HEK293 (cell line): ENCODE results near the gene EEF2KMT.
A peak's percentile ranks its signal among the peaks of the same experiment; 100 is the strongest.

Source experiments
- CTCF ChIP-seq: fragments of 450-650 bp; formaldehyde crosslinking; IDR thresholded peaks from 2 replicates; pipeline ENCODE4 v1.5.1; 2016; ENCODE audit warnings: missing biosample characterization, missing genetic modification characterization
- GLI4 ChIP-seq: fragments of 450-650 bp; formaldehyde crosslinking; IDR thresholded peaks from 2 replicates; pipeline ENCODE4 v1.5.1; 2016; ENCODE audit warnings: missing biosample characterization, missing genetic modification characterization
- HOXD13 ChIP-seq: sonication (generic); formaldehyde crosslinking; IDR thresholded peaks from 2 replicates; pipeline ENCODE4 v1.8.0; 2022; ENCODE audit warnings: missing genetic modification reagents, borderline replicate concordance
- KLF10 ChIP-seq: fragments of 450-650 bp; IDR thresholded peaks from 2 replicates; pipeline ENCODE4 v1.5.1; 2018; ENCODE audit warnings: missing biosample characterization, mild to moderate bottlenecking, missing genetic modification characterization
- KLF16 ChIP-seq: fragments of 450-650 bp; formaldehyde crosslinking; IDR thresholded peaks from 2 replicates; pipeline ENCODE4 v1.5.1; 2017; ENCODE audit warnings: missing biosample characterization, missing genetic modification characterization
- KLF9 ChIP-seq: fragments of 450-650 bp; formaldehyde crosslinking; IDR thresholded peaks from 2 replicates; pipeline ENCODE4 v1.5.1; 2016; ENCODE audit warnings: missing biosample characterization, missing genetic modification characterization, low read depth
- MEIS1 ChIP-seq: sonication (generic); formaldehyde crosslinking; IDR thresholded peaks from 2 replicates; pipeline ENCODE4 v1.8.1; 2022; ENCODE audit warnings: missing genetic modification reagents, mild to moderate bottlenecking, borderline replicate concordance
- MZF1 ChIP-seq: fragments of 450-650 bp; formaldehyde crosslinking; IDR thresholded peaks from 2 replicates; pipeline ENCODE4 v1.5.1; 2017; ENCODE audit warnings: missing biosample characterization, missing genetic modification characterization, borderline replicate concordance
- SCRT1 ChIP-seq: fragments of 450-650 bp; formaldehyde crosslinking; IDR thresholded peaks from 2 replicates; pipeline ENCODE4 v1.5.1; 2016; ENCODE audit warnings: missing biosample characterization, missing genetic modification characterization, borderline replicate concordance
- YY1 ChIP-seq: fragments of 450-650 bp; formaldehyde crosslinking; IDR thresholded peaks from 2 replicates; pipeline ENCODE4 v1.5.1; 2018; ENCODE audit warnings: missing biosample characterization, missing genetic modification characterization
- ZBTB48 ChIP-seq: fragments of 450-650 bp; formaldehyde crosslinking; IDR thresholded peaks from 2 replicates; pipeline ENCODE4 v1.5.1; 2016; ENCODE audit warnings: missing biosample characterization, missing genetic modification characterization
- ZIC2 ChIP-seq: fragments of 450-650 bp; formaldehyde crosslinking; IDR thresholded peaks from 2 replicates; pipeline ENCODE4 v1.5.1; 2016; ENCODE audit warnings: missing biosample characterization, missing genetic modification characterization
- ZNF146 ChIP-seq: fragments of 450-650 bp; formaldehyde crosslinking; IDR thresholded peaks from 2 replicates; pipeline ENCODE4 v1.5.1; 2016; ENCODE audit warnings: missing biosample characterization, missing genetic modification characterization
- ZNF155 ChIP-seq: fragments of 450-650 bp; formaldehyde crosslinking; IDR thresholded peaks from 2 replicates; pipeline ENCODE4 v1.5.1; 2016; ENCODE audit warnings: missing biosample characterization, missing genetic modification characterization
- ZNF16 ChIP-seq: fragments of 450-650 bp; formaldehyde crosslinking; IDR thresholded peaks from 2 replicates; pipeline ENCODE4 v1.5.1; 2016; ENCODE audit warnings: low read depth, missing biosample characterization, missing genetic modification characterization
- ZNF174 ChIP-seq: fragments of 450-650 bp; formaldehyde crosslinking; IDR thresholded peaks from 2 replicates; pipeline ENCODE4 v1.5.0; 2017; ENCODE audit warnings: missing biosample characterization, mild to moderate bottlenecking, missing genetic modification characterization
- ZNF175 ChIP-seq: fragments of 450-650 bp; formaldehyde crosslinking; IDR thresholded peaks from 2 replicates; pipeline ENCODE4 v1.5.1; 2016; ENCODE audit warnings: missing biosample characterization, missing genetic modification characterization
- ZNF184 ChIP-seq: fragments of 450-650 bp; IDR thresholded peaks from 2 replicates; pipeline ENCODE4 v1.5.1; 2018; ENCODE audit warnings: missing biosample characterization, mild to moderate bottlenecking, missing genetic modification characterization
- ZNF24 ChIP-seq: fragments of 450-650 bp; formaldehyde crosslinking; IDR thresholded peaks from 2 replicates; pipeline ENCODE4 v1.5.1; 2016; ENCODE audit warnings: missing biosample characterization, missing genetic modification characterization
- ZNF341 ChIP-seq: fragments of 450-650 bp; formaldehyde crosslinking; IDR thresholded peaks from 2 replicates; pipeline ENCODE4; 2016; ENCODE audit warnings: low read depth, missing biosample characterization, missing genetic modification characterization
- ZNF416 ChIP-seq: fragments of 450-650 bp; formaldehyde crosslinking; IDR thresholded peaks from 2 replicates; pipeline ENCODE4 v1.5.1; 2016; ENCODE audit warnings: missing biosample characterization, missing genetic modification characterization
- ZNF423 ChIP-seq: fragments of 450-650 bp; formaldehyde crosslinking; IDR thresholded peaks from 2 replicates; pipeline ENCODE4 v1.5.1; 2016; ENCODE audit warnings: missing biosample characterization, missing genetic modification characterization
- ZNF501 ChIP-seq: fragments of 450-650 bp; formaldehyde crosslinking; IDR thresholded peaks from 2 replicates; pipeline ENCODE4 v1.5.1; 2016; ENCODE audit warnings: missing biosample characterization, missing genetic modification characterization
- ZNF580 ChIP-seq: fragments of 450-650 bp; formaldehyde crosslinking; IDR thresholded peaks from 2 replicates; pipeline ENCODE4 v1.5.1; 2016; ENCODE audit warnings: missing biosample characterization, missing genetic modification characterization
- ZNF654 ChIP-seq: fragments of 450-650 bp; formaldehyde crosslinking; IDR thresholded peaks from 2 replicates; pipeline ENCODE4 v1.5.1; 2016; ENCODE audit warnings: low read depth, missing biosample characterization, missing genetic modification characterization
- ZNF660 ChIP-seq: fragments of 450-650 bp; IDR thresholded peaks from 2 replicates; pipeline ENCODE4 v1.5.1; 2018; ENCODE audit warnings: missing biosample characterization, mild to moderate bottlenecking, missing genetic modification characterization
- ZNF776 ChIP-seq: fragments of 450-650 bp; formaldehyde crosslinking; IDR thresholded peaks from 2 replicates; pipeline ENCODE4 v1.5.0; 2017; ENCODE audit warnings: missing biosample characterization, missing genetic modification characterization, borderline replicate concordance
- ZNF785 ChIP-seq: fragments of 450-650 bp; formaldehyde crosslinking; IDR thresholded peaks from 2 replicates; pipeline ENCODE4 v1.5.1; 2016; ENCODE audit warnings: missing biosample characterization, missing genetic modification characterization
- ZNF830 ChIP-seq: fragments of 450-650 bp; IDR thresholded peaks from 2 replicates; pipeline ENCODE4 v1.5.0; 2018; ENCODE audit warnings: missing biosample characterization, missing genetic modification characterization, low read depth, mild to moderate bottlenecking, moderate library complexity
- ZNF837 ChIP-seq: fragments of 450-650 bp; formaldehyde crosslinking; IDR thresholded peaks from 2 replicates; pipeline ENCODE4 v1.5.1; 2016; ENCODE audit warnings: missing biosample characterization, missing genetic modification characterization
- ZSCAN23 ChIP-seq: fragments of 450-650 bp; formaldehyde crosslinking; IDR thresholded peaks from 2 replicates; pipeline ENCODE4 v1.5.1; 2016; ENCODE audit warnings: missing biosample characterization, missing genetic modification characterization
- ZSCAN30 ChIP-seq: fragments of 450-650 bp; IDR thresholded peaks from 2 replicates; pipeline ENCODE4 v1.5.1; 2018; ENCODE audit warnings: missing biosample characterization, mild to moderate bottlenecking, missing genetic modification characterization, moderate library complexity
- TF ChIP-seq, protein P1 (sequence below): fragments of 450-650 bp; formaldehyde crosslinking; IDR thresholded peaks from 2 replicates; pipeline ENCODE4 v1.5.1; 2016; ENCODE audit warnings: missing biosample characterization, missing genetic modification characterization
- TF ChIP-seq, protein P2 (sequence below): fragments of 450-650 bp; formaldehyde crosslinking; IDR thresholded peaks from 2 replicates; pipeline ENCODE4 v1.5.1; 2016; ENCODE audit warnings: missing biosample characterization, missing genetic modification characterization
- TF ChIP-seq, protein P3 (sequence below): fragments of 450-650 bp; formaldehyde crosslinking; IDR thresholded peaks from 2 replicates; pipeline ENCODE4 v1.5.1; 2016; ENCODE audit warnings: missing biosample characterization, missing genetic modification characterization

EEF2KMT gene

DNA sequence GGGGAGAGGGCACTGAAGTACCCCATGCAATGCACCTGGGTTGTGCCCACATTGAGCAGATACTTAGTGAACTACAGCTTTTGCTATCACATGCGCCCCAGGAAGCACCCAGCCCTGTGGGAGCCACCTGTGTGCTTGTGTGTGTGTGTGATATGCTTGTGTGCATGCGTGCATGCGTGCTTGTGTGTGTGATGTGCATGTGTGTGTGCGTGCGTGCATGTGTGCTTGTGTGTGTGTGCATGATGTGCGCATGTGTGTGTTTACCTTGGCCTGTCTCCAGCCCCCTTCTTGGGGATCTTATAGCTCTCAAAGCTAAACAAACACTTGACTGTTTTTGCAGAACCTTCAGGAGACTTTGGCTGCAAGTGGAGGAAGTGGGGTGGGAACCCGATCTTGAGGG, 32.7 kb downstream of the EEF2KMT start (continued):
- TF ChIP-seq, protein P1, sequence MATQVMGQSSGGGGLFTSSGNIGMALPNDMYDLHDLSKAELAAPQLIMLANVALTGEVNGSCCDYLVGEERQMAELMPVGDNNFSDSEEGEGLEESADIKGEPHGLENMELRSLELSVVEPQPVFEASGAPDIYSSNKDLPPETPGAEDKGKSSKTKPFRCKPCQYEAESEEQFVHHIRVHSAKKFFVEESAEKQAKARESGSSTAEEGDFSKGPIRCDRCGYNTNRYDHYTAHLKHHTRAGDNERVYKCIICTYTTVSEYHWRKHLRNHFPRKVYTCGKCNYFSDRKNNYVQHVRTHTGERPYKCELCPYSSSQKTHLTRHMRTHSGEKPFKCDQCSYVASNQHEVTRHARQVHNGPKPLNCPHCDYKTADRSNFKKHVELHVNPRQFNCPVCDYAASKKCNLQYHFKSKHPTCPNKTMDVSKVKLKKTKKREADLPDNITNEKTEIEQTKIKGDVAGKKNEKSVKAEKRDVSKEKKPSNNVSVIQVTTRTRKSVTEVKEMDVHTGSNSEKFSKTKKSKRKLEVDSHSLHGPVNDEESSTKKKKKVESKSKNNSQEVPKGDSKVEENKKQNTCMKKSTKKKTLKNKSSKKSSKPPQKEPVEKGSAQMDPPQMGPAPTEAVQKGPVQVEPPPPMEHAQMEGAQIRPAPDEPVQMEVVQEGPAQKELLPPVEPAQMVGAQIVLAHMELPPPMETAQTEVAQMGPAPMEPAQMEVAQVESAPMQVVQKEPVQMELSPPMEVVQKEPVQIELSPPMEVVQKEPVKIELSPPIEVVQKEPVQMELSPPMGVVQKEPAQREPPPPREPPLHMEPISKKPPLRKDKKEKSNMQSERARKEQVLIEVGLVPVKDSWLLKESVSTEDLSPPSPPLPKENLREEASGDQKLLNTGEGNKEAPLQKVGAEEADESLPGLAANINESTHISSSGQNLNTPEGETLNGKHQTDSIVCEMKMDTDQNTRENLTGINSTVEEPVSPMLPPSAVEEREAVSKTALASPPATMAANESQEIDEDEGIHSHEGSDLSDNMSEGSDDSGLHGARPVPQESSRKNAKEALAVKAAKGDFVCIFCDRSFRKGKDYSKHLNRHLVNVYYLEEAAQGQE (tag by site-specific recombination): no peak
- TF ChIP-seq MEIS1 (CRISPR knock-in tag) (no peak), KLF10 (tag by site-specific recombination) (no peak), ZNF416 (tag by site-specific recombination) (no peak), ZSCAN23 (tag by site-specific recombination) (no peak), ZNF175 (tag by site-specific recombination) (no peak), ZNF24 (no peak), ZNF146 (tag by site-specific recombination) (no peak), ZIC2 (peak; percentile 43), ZNF155 (tag by site-specific recombination) (no peak), ZNF184 (tag by site-specific recombination) (no peak), ZBTB48 (tag by site-specific recombination) (peak; percentile 63; the same call in 1 of the 2 replicates), SCRT1 (tag by site-specific recombination) (peak; percentile 49; the same call in 1 of the 2 replicates), KLF9 (tag by site-specific recombination) (no peak), ZSCAN30 (tag by site-specific recombination) (no peak), ZNF580 (tag by site-specific recombination) (no peak), ZNF341 (tag by site-specific recombination) (no peak), GLI4 (tag by site-specific recombination) (no peak), ZNF654 (tag by site-specific recombination) (no peak), ZNF423 (tag by site-specific recombination) (no peak), ZNF174 (tag by site-specific recombination) (no peak), MZF1 (tag by site-specific recombination) (peak; percentile 46; the same call in 1 of the 2 replicates), CTCF (no peak), YY1 (no peak), ZNF660 (no peak), ZNF830 (no peak), HOXD13 (CRISPR knock-in tag) (no peak), ZNF16 (tag by site-specific recombination) (no peak), KLF16 (tag by site-specific recombination) (0 out of 2 replicates have a peak, but pooled peaks have one; percentile 50), ZNF785 (tag by site-specific recombination) (no peak), ZNF776 (tag by site-specific recombination) (no peak), ZNF837 (tag by site-specific recombination) (no peak), ZNF501 (tag by site-specific recombination) (no peak)
- TF ChIP-seq, protein P2, sequence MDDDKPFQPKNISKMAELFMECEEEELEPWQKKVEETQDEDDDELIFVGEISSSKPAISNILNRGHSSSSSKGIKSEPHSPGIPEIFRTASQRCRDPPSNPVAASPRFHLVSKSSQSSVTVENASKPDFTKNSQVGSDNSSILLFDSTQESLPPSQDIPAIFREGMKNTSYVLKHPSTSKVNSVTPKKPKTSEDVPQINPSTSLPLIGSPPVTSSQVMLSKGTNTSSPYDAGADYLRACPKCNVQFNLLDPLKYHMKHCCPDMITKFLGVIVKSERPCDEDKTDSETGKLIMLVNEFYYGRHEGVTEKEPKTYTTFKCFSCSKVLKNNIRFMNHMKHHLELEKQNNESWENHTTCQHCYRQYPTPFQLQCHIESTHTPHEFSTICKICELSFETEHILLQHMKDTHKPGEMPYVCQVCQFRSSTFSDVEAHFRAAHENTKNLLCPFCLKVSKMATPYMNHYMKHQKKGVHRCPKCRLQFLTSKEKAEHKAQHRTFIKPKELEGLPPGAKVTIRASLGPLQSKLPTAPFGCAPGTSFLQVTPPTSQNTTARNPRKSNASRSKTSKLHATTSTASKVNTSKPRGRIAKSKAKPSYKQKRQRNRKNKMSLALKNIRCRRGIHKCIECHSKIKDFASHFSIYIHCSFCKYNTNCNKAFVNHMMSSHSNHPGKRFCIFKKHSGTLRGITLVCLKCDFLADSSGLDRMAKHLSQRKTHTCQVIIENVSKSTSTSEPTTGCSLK (tag by site-specific recombination): no peak
- TF ChIP-seq, protein P3, sequence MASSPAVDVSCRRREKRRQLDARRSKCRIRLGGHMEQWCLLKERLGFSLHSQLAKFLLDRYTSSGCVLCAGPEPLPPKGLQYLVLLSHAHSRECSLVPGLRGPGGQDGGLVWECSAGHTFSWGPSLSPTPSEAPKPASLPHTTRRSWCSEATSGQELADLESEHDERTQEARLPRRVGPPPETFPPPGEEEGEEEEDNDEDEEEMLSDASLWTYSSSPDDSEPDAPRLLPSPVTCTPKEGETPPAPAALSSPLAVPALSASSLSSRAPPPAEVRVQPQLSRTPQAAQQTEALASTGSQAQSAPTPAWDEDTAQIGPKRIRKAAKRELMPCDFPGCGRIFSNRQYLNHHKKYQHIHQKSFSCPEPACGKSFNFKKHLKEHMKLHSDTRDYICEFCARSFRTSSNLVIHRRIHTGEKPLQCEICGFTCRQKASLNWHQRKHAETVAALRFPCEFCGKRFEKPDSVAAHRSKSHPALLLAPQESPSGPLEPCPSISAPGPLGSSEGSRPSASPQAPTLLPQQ: peak; percentile 47; the same call in 1 of the 2 replicates
